Neural cell (in vitro differentiated cells): Measurements from ENCODE around the gene LY9. TPM values are rescaled to one million over a fixed set of nuclear protein-coding genes. Genes with fewer than 3 reads are reported as not detected.

Experiments used
- H2AFZ ChIP-seq: fragments of 200-600, 300-800 bp; sonication (generic), shearing (Covaris generic); 2 replicates; pipeline ENCODE4 v1.6.0; 2014; ENCODE audit warnings: low read depth, mild to moderate bottlenecking, antibody characterized with exemption, low read length, moderate library complexity
- H3F3A ChIP-seq: fragments of 200-600 bp; shearing (Covaris generic); 2 replicates; pipeline ENCODE4 v1.6.1; 2016; ENCODE audit warnings: mild to moderate bottlenecking, moderate library complexity, mixed read lengths, antibody characterized with exemption, low read length; ENCODE audit not compliant: insufficient read depth, poor library complexity, severe bottlenecking
- H3K27ac ChIP-seq: fragments of 200-600, 300-800 bp; sonication (generic), shearing (Covaris generic); 2 replicates; pipeline ENCODE4 v1.5.1; 2014; ENCODE audit warnings: mild to moderate bottlenecking, low read length, moderate library complexity
- H3K27me3 ChIP-seq: fragments of 300-800, 200-600 bp; sonication (generic), shearing (Covaris generic); 2 replicates; pipeline ENCODE4 v1.6.0; 2014; ENCODE audit warnings: mild to moderate bottlenecking, low read depth, low read length, moderate library complexity; ENCODE audit not compliant: insufficient read depth
- H3K36me3 ChIP-seq: fragments of 300-800, 200-600 bp; sonication (generic), shearing (Covaris generic); 2 replicates; pipeline ENCODE4 v1.5.1; 2014; ENCODE audit warnings: mild to moderate bottlenecking, antibody characterized with exemption, low read length, moderate library complexity; ENCODE audit not compliant: insufficient read depth
- H3K4me2 ChIP-seq: fragments of 300-800, 200-600 bp; sonication (generic), shearing (Covaris generic); 2 replicates; pipeline ENCODE4 v1.6.0; 2014; ENCODE audit warnings: mild to moderate bottlenecking, low read length
- H3K4me3 ChIP-seq: fragments of 300-800, 200-600 bp; sonication (generic), shearing (Covaris generic); 2 replicates; pipeline ENCODE4 v1.5.1; 2014; ENCODE audit warnings: mild to moderate bottlenecking, low read length, moderate library complexity
- H3K79me2 ChIP-seq: fragments of 200-600 bp; shearing (Covaris generic); replicated peaks from 2 replicates; pipeline ENCODE4 v1.6.0; 2014; ENCODE audit warnings: mild to moderate bottlenecking, low read length, moderate library complexity; ENCODE audit not compliant: insufficient read depth
- H3K9ac ChIP-seq: fragments of 300-800, 200-600 bp; sonication (generic), shearing (Covaris generic); 2 replicates; pipeline ENCODE4 v1.6.1; 2016; ENCODE audit warnings: mild to moderate bottlenecking, low read length, mixed read lengths
- H3K9me2 ChIP-seq: fragments of 200-600 bp; shearing (Covaris generic); 2 replicates; pipeline ENCODE4 v1.6.1; 2016; ENCODE audit warnings: mild to moderate bottlenecking, low read length, mixed read lengths; ENCODE audit not compliant: insufficient read depth
- H3K9me3 ChIP-seq: fragments of 200-600, 300-800 bp; sonication (generic), shearing (Covaris generic); 2 replicates; pipeline ENCODE4 v1.6.1; 2016; ENCODE audit warnings: mild to moderate bottlenecking, mixed run types, low read length, moderate library complexity, mixed read lengths
- H4K20me1 ChIP-seq: fragments of 200-600 bp; shearing (Covaris generic); 2 replicates; pipeline ENCODE4 v1.6.1; 2016; ENCODE audit warnings: mild to moderate bottlenecking, mixed run types; ENCODE audit not compliant: insufficient read depth
- CTCF ChIP-seq: fragments of 450-650 bp; IDR thresholded peaks from 2 replicates; pipeline ENCODE4 v1.5.1; 2014; ENCODE audit warnings: antibody characterized with exemption, mild to moderate bottlenecking, moderate library complexity; ENCODE audit not compliant: poor library complexity, severe bottlenecking
- EP300 ChIP-seq: fragments of 450-650 bp; conservative IDR thresholded peaks from 2 replicates; pipeline ENCODE4 v1.6.1; 2014; ENCODE audit warnings: antibody characterized with exemption, mild to moderate bottlenecking, moderate library complexity; ENCODE audit not compliant: poor library complexity, severe bottlenecking
- EZH2 ChIP-seq: fragments of 200-600, 300-800 bp; shearing (Covaris generic), sonication (generic); IDR thresholded peaks from 2 replicates; pipeline ENCODE4 v1.6.1; 2014; ENCODE audit warnings: antibody characterized with exemption, low read length, borderline replicate concordance, mild to moderate bottlenecking; ENCODE audit not compliant: insufficient read depth, poor library complexity, severe bottlenecking
- MXI1 ChIP-seq: fragments of 450-650 bp; conservative IDR thresholded peaks from 2 replicates; pipeline ENCODE4 v1.6.1; 2014; ENCODE audit warnings: antibody characterized with exemption, mild to moderate bottlenecking; ENCODE audit not compliant: poor library complexity, severe bottlenecking
- POLR2AphosphoS5 ChIP-seq: IDR thresholded peaks from 2 replicates; pipeline ENCODE4 v1.6.1; 2012
- RAD21 ChIP-seq: fragments of 450-650 bp; conservative IDR thresholded peaks from 2 replicates; pipeline ENCODE4 v1.6.1; 2014; ENCODE audit warnings: antibody characterized with exemption, mild to moderate bottlenecking, moderate library complexity
- REST ChIP-seq: IDR thresholded peaks from 2 replicates; pipeline ENCODE4 v1.6.1; 2012; ENCODE audit warnings: borderline replicate concordance
- SMC3 ChIP-seq: fragments of 450-650 bp; conservative IDR thresholded peaks from 2 replicates; pipeline ENCODE4 v1.6.1; 2014; ENCODE audit warnings: antibody characterized with exemption, mild to moderate bottlenecking, moderate library complexity; ENCODE audit not compliant: poor library complexity
- TAF1 ChIP-seq: IDR thresholded peaks from 2 replicates; pipeline ENCODE4 v1.6.1; 2012; ENCODE audit warnings: low read depth
- polyA plus RNA-seq: library from polyadenylated mRNA; depleted of rRNA; stranded (reverse); fragments of >200 nt; gene quantifications from 2 replicates; pipeline ENCODE4 v1.2.3, GENCODE V29; 2014

LY9 gene
- polyA plus RNA-seq, 1 donor from 2014 or later: not detected

- H3K9me2 ChIP-seq: no peaks in the 10 kb centered on the region
- no peaks in the 10 kb centered on the region for H3K36me3 ChIP-seq
- no peak overlapping the region for H3K9ac ChIP-seq
- no peaks in the 10 kb centered on the region for H3F3A ChIP-seq
- H3K27ac ChIP-seq: no peak overlapping the region
- TF ChIP-seq CTCF (no peak), EP300 (no peak), POLR2AphosphoS5 (no peak), REST (no peak), MXI1 (no peak), SMC3 (no peak), TAF1 (no peak), EZH2 (no peak), RAD21 (no peak)
- no peaks in the 10 kb centered on the region for H3K27me3 ChIP-seq
- H3K9me3 ChIP-seq: no peaks in the 10 kb centered on the region
- H3K4me3 ChIP-seq: no peak overlapping the region
- H4K20me1 ChIP-seq: no peaks in the 10 kb centered on the region
- no peak overlapping the region for H2AFZ ChIP-seq
- no peak overlapping the region for H3K4me2 ChIP-seq
- no peaks in the 10 kb centered on the region for H3K79me2 ChIP-seq
Observed at GRCh38 chr1:160864173-160864572, 68.2 kb downstream of the LY9 start.

GRCh38 chr1:160865337-160865736 is 69.4 kb downstream of the LY9 start:
- TF ChIP-seq TAF1 (no peak), POLR2AphosphoS5 (no peak), RAD21 (no peak), MXI1 (no peak), EP300 (no peak), SMC3 (no peak), CTCF (no peak), EZH2 (no peak), REST (no peak)

More at GRCh38 chr1:160865337-160865736, 69.4 kb downstream of the LY9 start:
- Histone ChIP-seq H3K27ac (no peak overlapping the region), H4K20me1 (no peaks in the 10 kb centered on the region), H3F3A (no peaks in the 10 kb centered on the region), H3K9me3 (no peaks in the 10 kb centered on the region), H3K27me3 (no peaks in the 10 kb centered on the region), H2AFZ (no peak overlapping the region), H3K36me3 (no peaks in the 10 kb centered on the region), H3K9me2 (no peaks in the 10 kb centered on the region), H3K4me3 (no peak overlapping the region), H3K9ac (no peak overlapping the region), H3K4me2 (no peak overlapping the region), H3K79me2 (no peaks in the 10 kb centered on the region)
